Fibroblast of the aortic adventitia (primary cell): ENCODE measurements around the gene HBG2. TPM values are rescaled to one million over a fixed set of nuclear protein-coding genes. Genes with fewer than 3 reads are reported as not detected.

Experiments
- DNase-seq: peaks from one replicate; pipeline ENCODE4 v3.0.0-alpha.2; 2010; ENCODE audit warnings: low read depth
- H3K4me3 ChIP-seq: 2 replicates; pipeline ENCODE4 v1.5.1; 2011; ENCODE audit warnings: low read depth, mild to moderate bottlenecking, control low read depth, low read length, moderate library complexity
- total RNA-seq: library from RNA; depleted of rRNA; stranded (reverse); fragments of >200 nt; gene quantifications from 2 replicates; pipeline ENCODE4 v1.2.3, GENCODE V29; 2012; ENCODE audit warnings: low replicate concordance
- TF ChIP-seq, protein P1 (sequence below): IDR thresholded peaks from 2 replicates; pipeline ENCODE4 v1.5.1; 2011; ENCODE audit warnings: mild to moderate bottlenecking, low read length, control low read depth, inconsistent platforms; ENCODE audit not compliant: insufficient read depth

The HBG2 gene
- total RNA-seq, 1 donor, result not detected

DNA sequence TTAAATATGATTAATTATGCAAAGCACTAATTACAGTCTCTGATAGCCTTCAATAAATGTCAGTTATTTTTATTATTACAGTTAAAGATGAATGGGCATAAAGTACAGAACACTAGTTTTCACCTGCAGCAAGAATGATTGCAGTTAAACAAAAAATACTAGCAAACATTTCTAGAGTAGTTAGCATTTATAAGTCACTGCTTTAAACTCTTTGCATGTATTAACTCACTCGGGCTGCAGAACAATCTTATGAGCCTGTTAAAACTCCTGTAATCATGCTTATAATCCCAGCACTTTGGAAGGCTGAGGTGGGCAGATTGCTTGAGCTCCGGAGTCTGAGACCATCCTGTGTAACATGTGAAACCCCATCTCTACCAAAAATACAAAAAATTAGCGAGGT lies 32.3 kb upstream of the HBG2 start:
- TF ChIP-seq, protein P1, sequence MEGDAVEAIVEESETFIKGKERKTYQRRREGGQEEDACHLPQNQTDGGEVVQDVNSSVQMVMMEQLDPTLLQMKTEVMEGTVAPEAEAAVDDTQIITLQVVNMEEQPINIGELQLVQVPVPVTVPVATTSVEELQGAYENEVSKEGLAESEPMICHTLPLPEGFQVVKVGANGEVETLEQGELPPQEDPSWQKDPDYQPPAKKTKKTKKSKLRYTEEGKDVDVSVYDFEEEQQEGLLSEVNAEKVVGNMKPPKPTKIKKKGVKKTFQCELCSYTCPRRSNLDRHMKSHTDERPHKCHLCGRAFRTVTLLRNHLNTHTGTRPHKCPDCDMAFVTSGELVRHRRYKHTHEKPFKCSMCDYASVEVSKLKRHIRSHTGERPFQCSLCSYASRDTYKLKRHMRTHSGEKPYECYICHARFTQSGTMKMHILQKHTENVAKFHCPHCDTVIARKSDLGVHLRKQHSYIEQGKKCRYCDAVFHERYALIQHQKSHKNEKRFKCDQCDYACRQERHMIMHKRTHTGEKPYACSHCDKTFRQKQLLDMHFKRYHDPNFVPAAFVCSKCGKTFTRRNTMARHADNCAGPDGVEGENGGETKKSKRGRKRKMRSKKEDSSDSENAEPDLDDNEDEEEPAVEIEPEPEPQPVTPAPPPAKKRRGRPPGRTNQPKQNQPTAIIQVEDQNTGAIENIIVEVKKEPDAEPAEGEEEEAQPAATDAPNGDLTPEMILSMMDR, result no peak
- no peak overlapping the region for H3K4me3 ChIP-seq
- no peak for DNase-seq

DNA sequence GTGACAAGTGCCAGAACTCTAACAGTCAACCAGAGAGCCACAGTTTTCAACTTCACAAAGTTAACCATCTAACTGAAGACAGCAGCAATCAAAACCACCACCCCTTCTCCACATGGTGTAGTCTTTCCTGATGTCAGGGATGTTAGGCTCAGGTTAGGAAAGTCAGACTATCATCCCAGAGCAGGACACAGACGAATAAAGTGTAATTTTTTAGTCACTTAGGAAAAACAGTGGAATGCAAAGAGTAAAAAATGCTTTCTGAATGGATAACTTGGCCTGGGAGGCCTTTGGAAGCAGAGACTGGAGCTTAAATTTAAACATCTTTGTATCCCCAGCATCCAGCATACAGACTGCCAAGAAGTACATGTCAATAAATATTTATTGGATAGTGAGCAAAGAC lies 31.8 kb upstream of the HBG2 start:
- no peak overlapping the region for H3K4me3 ChIP-seq
- TF ChIP-seq, protein P1, result no peak
- DNase-seq, result no peak

DNA sequence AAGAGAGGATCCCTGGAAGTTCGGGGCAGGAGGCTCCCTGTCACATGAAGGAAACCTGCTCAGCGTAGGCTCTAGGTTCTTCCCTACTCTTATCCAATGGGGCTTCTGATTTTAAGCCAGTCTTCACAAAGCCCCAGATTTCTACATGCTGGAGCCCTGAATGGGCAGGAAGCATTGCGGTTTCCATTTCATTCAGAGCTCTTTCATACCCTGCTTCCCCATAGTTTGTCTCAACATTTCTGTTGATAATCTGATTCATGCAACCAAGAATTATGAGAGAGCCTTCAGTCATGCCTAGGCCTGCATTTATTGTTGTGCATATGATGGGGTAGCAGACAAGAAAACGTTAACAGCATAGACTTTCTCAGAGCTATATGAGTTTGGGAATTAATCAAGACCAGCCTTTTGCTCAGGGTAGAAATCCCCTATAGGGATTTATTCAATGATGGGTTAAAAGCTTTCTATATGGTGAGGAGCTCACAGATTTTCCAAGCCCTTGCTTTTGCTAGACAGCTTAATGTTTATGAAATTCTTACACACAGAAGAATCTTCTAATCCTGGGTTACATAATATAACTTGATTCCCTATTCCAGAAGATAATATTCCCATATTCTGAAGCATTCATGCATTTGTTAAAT lies 31.2 kb upstream of the HBG2 start:
- no peak overlapping the region for H3K4me3 ChIP-seq
- TF ChIP-seq, protein P1, result no peak
- no peak for DNase-seq

DNA sequence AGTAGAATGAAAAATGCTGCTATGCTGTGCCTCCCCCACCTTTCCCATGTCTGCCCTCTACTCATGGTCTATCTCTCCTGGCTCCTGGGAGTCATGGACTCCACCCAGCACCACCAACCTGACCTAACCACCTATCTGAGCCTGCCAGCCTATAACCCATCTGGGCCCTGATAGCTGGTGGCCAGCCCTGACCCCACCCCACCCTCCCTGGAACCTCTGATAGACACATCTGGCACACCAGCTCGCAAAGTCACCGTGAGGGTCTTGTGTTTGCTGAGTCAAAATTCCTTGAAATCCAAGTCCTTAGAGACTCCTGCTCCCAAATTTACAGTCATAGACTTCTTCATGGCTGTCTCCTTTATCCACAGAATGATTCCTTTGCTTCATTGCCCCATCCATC lies 30.1 kb upstream of the HBG2 start:
- TF ChIP-seq, protein P1, result no peak
- H3K4me3 ChIP-seq, result no peak overlapping the region
- no peak for DNase-seq

DNA sequence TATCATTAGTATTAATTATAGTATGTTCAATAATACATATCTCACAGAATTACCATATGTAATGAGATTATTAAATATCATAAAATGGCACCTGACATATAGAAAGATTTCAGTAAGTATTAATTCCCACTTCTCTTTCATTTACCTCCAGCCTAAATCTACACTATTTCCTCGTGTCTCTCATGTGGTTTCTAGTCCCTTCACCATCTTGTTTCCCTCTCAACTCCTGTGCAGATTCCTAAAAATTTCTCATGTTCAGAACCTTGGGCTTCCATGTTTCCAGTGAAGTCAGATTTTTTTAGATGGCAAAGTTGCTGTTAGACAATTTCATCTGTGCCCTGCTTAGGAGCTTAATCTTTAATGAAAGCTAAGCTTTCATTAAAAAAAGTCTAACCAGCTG lies 29.3 kb upstream of the HBG2 start:
- no peak for DNase-seq
- no peak overlapping the region for H3K4me3 ChIP-seq
- TF ChIP-seq, protein P1, result no peak

DNA sequence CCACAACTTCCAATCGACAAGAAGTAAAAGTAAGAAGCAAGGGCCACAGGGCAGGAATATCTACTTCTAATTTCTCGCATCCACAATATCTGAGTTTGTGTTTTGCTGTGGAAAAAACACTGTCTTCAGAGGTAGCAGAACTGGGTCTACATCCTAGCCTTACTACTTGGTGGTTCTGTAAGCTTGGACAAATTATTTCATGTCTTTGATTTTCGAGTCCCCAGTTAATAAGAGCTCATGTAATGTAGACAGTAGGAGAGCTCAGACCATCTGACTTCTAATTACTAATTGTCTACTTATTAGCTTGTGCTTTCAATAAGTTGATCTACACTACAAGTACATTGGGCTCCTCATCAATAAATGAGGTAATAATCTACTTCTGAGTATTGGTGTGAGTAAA lies 28.5 kb upstream of the HBG2 start:
- DNase-seq, result no peak
- H3K4me3 ChIP-seq, result no peak overlapping the region
- TF ChIP-seq, protein P1, result no peak

DNA sequence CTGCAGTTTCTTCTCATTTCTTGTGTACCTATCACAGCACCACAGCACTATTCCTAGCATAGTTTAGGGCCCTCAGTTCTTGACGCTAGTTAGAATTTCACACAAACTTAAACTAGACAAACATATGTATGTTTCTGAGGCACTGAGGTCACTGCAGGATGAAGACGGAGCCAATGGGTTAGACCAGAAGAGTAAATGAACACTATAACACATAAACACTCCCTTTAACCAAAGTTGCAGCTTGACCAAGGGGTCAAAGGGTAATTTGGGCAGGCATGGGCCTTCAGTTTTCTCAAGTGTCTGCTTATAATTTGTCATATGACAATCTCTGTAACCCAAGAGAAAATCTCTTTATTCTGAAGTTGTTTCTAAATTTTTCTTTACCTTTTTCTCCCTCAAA lies 28.0 kb upstream of the HBG2 start:
- TF ChIP-seq, protein P1, result no peak
- no peak for DNase-seq
- H3K4me3 ChIP-seq, result no peak overlapping the region
